GM18505 (cell line): ENCODE results near the gene SH2D7.

Experiments used
- ATAC-seq: cut with Tn5 transposase; IDR thresholded peaks from one replicate; pipeline ENCODE4 v1.9.1; 2021; ENCODE audit not compliant: unreplicated experiment
- POLR2A ChIP-seq: IDR thresholded peaks from 4 replicates; pipeline ENCODE4 v1.6.1; 2011; ENCODE audit warnings: borderline replicate concordance; ENCODE audit not compliant: insufficient read depth, insufficient read length; ENCODE audit errors: extremely low read depth

SH2D7 gene

DNA sequence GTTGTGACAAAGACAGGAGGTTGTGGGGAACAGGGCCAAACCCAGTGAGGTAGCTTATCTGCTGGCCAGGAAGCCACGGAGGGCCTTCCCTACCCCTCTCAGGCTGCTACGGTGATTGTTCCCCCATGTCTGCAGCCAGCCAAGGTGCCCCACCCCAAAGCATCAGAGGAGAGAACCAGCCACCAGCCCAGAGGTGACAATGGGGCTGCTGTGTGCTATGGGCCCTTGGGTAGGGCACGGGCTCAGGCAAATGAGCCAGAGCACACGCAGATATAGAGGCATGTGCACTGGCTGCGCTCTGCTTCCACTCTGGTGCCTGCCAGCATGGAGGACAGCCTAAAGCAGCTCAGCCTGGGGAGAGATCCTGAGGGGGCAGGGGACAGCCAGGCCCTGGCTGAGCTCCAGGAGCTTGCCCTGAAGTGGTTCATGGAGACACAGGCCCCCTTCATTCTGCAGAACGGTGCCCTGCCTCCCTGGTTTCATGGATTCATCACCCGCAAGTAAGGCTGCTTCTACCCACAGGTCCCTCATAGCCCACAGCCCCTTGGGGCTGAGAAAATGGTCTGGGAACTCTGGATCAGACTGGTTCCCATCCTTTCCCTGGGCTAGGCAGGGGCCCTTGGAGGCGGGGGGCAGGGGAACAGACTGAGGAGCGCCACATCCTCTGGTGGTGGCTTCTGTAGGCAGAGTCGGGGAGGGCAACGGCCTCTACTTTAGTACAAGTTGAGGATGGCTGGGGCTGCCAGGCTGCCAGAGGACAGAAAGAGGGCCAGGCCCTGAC is at the start of gene SH2D7:
TSS of gene SH2D7 (plus strand) at position 301 of the 781 bp plus-strand sequence. CDS start at position 325, 24 bp downstream.
- TF ChIP-seq POLR2A = no peak
- ATAC-seq = no peak

DNA sequence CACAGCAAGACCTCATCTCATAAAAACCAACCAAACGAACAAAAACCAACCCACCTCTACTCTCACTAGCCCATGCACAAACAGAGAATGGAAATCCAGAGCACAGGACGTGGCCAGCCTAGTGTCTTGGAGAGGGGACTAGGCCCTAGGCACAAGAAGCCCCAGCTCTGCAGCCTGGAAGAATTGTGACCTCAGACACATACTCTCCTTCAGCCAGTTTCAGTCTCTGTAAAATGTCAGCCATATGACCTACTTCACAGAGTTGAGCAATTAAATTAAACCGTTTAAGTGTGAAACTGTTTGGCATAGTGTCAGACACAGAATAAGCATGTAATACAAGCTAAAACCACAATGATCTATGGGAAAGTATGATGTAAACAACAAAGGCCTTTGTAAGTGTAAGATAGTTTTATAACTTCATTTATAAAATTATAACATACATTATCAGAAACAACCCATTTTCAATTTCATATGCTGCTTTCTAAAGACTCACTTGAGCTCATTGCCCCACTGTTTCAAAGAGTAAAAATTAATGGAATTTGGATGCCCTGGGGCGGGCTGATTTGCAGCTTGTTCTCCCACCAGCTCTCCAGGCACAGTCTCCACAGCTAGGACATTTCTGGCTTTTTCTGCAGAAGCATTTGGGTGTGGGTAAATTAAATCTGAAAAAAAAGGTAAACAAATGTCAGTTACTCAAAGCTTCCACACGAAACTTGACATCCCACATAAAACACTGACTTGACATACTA is 47.8 kb upstream of the SH2D7 start:
- no peak for TF ChIP-seq POLR2A
- no peak for ATAC-seq

DNA sequence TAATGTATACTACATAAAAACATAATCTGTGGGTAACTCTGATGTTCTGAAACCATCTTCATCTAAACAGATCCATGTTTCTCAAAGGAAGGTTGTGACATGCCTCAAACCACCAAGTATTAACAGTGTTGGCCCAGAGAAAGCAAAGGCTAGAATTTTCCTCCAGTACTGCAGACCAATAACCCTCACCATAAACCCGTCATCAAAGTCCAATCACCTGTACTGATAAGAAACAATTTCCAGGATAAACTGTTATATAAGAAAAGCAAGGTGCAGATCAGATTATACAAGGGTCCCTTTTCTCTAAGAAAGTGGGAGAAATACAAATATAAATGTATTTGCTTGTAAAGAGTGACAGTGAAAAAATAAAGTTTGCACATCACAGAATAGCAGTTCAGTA is 47.2 kb upstream of the SH2D7 start:
- ATAC-seq = no peak
- TF ChIP-seq POLR2A = no peak

DNA sequence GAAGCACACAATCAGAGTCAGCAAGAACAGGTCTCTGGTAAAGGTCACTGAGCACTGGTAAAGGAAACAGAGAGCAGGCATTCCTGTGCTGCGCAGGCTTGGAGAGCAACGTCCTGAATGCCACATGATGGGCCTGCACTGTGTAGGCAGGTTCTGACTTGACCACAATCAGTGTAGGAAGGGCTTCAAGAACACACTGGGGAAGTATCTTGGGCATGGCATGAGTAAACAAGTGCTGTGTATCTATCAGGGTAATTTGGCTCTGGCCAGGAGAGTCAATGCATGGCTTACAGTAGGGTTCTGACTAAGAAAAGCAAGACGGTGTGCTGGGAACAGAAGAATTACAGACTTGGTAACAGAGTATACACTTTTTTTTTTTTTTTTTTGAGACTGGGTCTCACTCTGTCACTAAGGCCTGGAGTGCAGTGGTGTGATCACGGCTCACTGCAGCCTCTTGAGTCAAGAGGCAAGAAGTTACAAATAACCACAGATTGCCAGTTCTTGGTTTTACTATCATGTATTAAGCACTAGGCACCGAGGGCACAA is 45.5 kb upstream of the SH2D7 start:
- ATAC-seq = no peak
- no peak for TF ChIP-seq POLR2A

DNA sequence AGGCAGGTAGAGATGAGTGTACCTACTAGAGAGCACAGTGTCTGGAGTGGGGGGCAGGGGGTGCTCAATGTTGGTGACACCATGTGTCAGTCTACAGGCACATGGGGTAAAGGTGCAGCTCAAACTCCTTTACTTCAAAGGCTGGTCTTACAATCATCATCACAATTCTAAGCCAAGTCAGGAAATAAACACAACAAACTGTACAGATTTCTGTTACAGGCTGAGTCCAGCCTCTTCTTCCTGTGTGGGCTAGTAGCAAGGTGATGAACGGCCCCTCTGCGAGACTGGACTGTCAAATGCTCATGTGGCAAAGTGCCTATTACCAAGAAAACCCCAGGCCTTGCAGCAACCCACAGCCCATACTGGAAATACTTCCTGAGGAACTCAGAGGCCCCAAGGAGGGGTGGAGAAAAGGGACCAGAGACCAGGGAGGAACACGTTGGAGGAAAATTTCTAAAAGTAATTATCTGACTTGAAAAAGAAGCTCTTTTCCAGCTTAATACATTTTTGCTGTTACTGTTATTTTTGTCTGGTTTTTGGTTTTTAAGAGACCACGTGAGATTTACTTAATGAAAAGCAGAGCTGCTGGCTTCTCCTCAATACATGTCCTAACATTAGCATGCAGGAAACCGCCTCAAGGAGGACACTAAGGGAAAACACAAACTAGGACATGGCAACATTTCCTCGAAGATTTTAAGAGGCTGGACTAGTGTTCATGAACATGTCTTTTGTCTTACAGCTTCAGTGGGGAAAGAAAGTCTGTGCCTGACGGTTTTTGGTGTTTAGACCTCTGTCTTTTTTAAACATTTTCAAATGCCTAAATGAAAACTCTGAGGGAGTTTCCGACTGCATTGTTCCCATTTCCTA is 44.4 kb upstream of the SH2D7 start:
- no peak for TF ChIP-seq POLR2A
- no peak for ATAC-seq

DNA sequence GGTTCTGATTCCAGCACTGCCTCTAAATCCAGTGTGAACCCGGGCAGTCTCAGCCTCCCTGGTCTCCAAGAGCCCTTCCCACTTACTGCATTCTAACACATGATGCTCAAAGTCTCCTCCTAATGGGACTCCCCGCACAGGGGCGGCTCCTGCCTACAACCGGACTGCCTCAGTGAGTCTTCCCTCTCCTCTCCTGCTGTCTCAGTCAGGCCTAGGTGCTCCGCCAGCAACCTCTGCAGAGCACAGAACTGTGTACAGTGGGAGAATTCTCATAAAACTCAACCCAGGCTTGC is 43.8 kb upstream of the SH2D7 start:
- TF ChIP-seq POLR2A = no peak
- ATAC-seq = no peak

DNA sequence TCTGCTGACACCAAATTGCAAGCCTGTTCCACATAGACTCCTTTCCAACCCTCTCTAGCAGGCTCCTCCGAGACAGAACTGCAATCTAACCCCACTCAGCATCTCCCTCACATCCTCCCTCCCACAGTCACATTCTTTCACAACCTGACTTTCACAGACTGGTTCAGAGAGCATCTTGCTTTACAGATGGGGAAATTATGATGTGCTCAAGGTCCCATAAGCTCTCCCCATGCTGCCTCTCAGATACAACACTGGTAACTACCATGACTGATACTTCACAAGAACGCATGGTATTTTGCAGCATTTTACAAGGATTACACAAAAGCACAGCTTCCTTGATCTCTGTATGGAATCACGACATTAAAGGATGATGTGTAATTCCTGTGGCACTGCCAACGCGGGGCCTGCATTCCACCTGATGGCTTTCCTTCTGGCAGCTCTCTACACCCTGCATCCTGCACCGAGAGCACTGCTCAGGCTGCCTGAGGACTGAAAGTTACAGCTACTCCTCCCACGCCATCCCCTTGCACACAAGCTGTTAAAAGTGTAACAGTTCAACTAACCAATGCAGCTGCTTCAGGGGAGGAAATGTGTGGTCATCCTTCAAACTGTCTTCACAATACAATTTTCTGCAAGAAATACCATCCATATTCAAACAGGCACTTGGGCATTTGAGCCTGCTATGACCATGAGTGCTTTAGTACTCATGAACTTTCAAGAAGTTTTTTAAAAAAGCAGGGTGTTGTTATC is 42.5 kb upstream of the SH2D7 start:
- TF ChIP-seq POLR2A = no peak
- ATAC-seq = peak; percentile 50

DNA sequence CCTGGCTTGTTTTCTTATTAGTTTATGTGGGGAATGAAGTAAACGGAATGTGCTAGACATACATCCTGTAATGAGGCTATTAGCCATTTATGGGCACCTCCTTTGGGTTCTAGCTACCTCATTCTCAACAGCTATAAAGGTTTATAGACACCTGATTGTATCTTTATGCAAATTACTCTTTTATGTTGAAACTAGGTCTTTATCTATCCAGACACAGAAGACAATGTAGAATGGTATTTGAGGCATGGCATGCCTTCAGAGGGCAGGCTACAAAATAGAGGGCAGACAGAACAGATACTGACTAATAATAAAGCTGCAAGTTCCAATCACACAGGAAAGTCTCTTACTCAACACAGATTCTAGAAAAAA is 41.9 kb upstream of the SH2D7 start:
- TF ChIP-seq POLR2A = no peak
- peak; percentile 4 for ATAC-seq

DNA sequence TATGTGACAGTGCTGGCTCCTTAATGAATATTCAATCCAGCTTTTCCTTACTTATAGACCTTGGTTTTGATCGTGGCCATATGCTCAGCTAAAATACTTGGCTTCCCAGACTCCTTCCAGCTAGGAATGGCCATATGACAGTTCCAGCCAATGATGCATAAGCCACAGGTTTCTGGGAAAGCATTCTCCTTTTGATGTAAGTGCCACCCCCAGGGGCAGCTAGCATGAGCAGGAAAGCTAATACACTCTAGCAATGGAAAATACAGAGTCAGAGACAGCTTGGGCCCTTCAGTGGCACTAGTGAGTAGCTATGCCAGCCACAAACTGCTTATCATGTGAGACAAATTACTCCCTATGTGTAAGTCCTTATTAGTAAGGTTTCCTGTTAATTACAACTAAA is 41.5 kb upstream of the SH2D7 start:
- TF ChIP-seq POLR2A = no peak
- ATAC-seq = no peak

DNA sequence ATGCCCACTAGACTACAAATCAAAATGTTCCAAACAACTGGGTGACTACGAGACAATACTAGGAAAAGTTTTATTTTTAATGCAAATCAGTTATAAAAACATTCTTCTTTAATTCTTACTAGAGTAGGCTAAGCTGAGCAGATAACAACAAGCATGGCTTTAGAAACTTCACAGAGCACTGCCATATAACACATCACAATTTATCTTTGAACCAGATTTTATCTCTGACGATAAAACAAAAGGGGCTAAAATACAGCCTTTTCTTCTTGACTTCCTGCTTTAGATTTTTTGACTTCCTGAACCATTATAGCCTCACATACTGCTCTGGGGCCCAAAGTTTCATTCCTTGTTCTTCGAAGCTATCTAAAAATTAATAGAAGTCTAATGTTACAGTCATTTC is 40.8 kb upstream of the SH2D7 start:
- TF ChIP-seq POLR2A = no peak
- no peak for ATAC-seq

DNA sequence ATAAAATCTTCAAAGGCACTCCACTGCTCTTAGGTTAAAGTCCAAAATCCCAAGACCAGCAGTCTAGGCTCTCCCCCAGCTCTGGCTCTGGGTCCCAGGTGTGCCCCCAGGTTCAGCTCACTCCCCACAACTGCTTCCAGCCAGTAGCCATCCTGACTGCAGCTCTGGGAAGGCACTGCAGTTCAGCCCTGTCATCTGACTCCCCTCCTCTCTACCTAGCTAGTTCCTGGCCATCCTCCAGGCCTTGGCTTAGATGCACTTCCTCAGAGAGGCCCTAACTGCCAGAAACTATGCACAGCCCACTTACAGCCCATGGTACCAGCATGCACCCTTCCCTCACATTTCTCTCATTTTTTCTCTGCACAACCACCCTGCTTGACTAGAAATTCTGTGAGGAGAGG is 40.4 kb upstream of the SH2D7 start:
- no peak for TF ChIP-seq POLR2A
- no peak for ATAC-seq

DNA sequence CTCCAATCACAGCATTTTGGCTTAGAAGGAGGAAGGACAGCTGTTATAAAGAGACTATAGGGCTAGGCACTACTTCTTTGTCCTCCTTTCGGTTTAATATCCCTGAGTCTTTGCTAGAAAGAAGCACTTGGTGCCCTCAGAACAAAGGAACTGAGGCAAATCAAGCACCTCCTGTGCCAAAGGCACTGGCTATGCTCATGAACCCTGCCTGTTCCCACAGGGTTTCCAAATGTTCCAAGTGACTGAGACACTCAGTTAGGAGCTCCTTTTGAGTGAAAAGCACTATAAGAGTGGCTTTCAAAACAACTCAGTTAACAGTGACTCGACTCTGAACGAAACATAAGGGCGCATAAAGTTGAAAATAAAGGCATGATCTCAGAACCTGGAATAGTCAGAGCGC is 39.8 kb upstream of the SH2D7 start:
- no peak for ATAC-seq
- TF ChIP-seq POLR2A = no peak

DNA sequence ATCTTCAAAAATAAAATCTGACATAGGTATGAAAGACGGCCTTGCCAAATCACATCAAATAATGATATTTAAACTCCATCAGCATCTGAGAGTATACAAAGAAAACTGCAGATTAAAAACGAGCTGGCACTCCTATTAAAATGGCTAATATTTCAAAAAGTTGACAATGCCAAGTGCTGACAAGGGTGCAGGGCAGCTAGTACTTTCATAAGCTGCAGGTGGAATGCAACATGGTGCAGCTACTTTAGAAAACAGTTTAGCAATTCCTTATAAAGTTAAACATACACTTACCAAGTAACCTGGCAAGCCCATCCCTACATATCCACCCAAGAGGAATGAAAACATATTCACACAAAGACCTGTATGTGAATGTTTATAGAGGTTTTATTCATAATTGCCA is 37.8 kb upstream of the SH2D7 start:
- no peak for TF ChIP-seq POLR2A
- ATAC-seq = no peak
